DOHH2 (cell line): ENCODE results near the gene TSPAN8.

ENCODE experiments used
- H3F3A ChIP-seq: fragments of 200-600 bp; sonication (generic), shearing (Covaris generic); 2 replicates; pipeline ENCODE4 v1.6.0; 2016; ENCODE audit warnings: antibody characterized with exemption, mild to moderate bottlenecking; ENCODE audit not compliant: control insufficient read depth, insufficient read depth
- H3K27ac ChIP-seq: fragments of 200-600 bp; sonication (generic); 2 replicates; pipeline ENCODE4 v1.5.1; 2014; ENCODE audit warnings: low read depth, mild to moderate bottlenecking, low read length, moderate library complexity
- H3K27me3 ChIP-seq: fragments of 200-600 bp; sonication (generic); 2 replicates; pipeline ENCODE4 v1.6.1; 2014; ENCODE audit warnings: mild to moderate bottlenecking, low read length, mixed read lengths; ENCODE audit not compliant: control insufficient read depth
- H3K36me3 ChIP-seq: fragments of 200-600 bp; sonication (generic); 2 replicates; pipeline ENCODE4 v1.6.1; 2014; ENCODE audit warnings: mild to moderate bottlenecking, low read length, moderate library complexity, mixed read lengths; ENCODE audit not compliant: control insufficient read depth
- H3K4me1 ChIP-seq: fragments of 200-600 bp; sonication (generic); 2 replicates; pipeline ENCODE4 v1.6.1; 2014; ENCODE audit warnings: mild to moderate bottlenecking, low read length, mixed read lengths; ENCODE audit not compliant: control insufficient read depth
- H3K4me2 ChIP-seq: fragments of 200-600 bp; sonication (generic); 2 replicates; pipeline ENCODE4 v1.6.0; 2014; ENCODE audit warnings: mild to moderate bottlenecking, low read length, moderate library complexity
- H3K4me3 ChIP-seq: fragments of 200-600 bp; sonication (generic); 2 replicates; pipeline ENCODE4 v1.5.1; 2014; ENCODE audit warnings: mild to moderate bottlenecking, low read length, mixed read lengths
- H3K79me2 ChIP-seq: fragments of 200-600 bp; sonication (generic); 2 replicates; pipeline ENCODE4 v1.6.1; 2014; ENCODE audit warnings: mild to moderate bottlenecking, low read length, mixed read lengths; ENCODE audit not compliant: control insufficient read depth
- H3K9me2 ChIP-seq: fragments of 200-600 bp; sonication (generic); replicated peaks from 2 replicates; pipeline ENCODE4 v1.6.1; 2014; ENCODE audit warnings: mild to moderate bottlenecking, low read length, mixed read lengths; ENCODE audit not compliant: control insufficient read depth
- H3K9me3 ChIP-seq: fragments of 200-600 bp; sonication (generic); 2 replicates; pipeline ENCODE4 v1.6.1; 2014; ENCODE audit warnings: antibody characterized with exemption, low read length, mixed read lengths; ENCODE audit not compliant: control insufficient read depth, insufficient read depth
- H4K20me1 ChIP-seq: fragments of 200-600 bp; sonication (generic); 2 replicates; pipeline ENCODE4 v1.6.0; 2014; ENCODE audit warnings: low read depth, mild to moderate bottlenecking, antibody characterized with exemption, low read length, moderate library complexity; ENCODE audit not compliant: control insufficient read depth, insufficient read depth
- EZH2phosphoT487 ChIP-seq: fragments of 200-600 bp; sonication (generic); IDR thresholded peaks from 2 replicates; pipeline ENCODE4 v1.6.1; 2017; ENCODE audit warnings: borderline replicate concordance, mild to moderate bottlenecking, antibody characterized with exemption, low read length, moderate library complexity, mixed read lengths
- TF ChIP-seq, protein P1 (sequence below): fragments of 200-600 bp; sonication (generic); IDR thresholded peaks from one replicate; pipeline ENCODE4 v1.5.1; 2014; ENCODE audit warnings: antibody characterized with exemption, mild to moderate bottlenecking, low read depth, low read length; ENCODE audit not compliant: poor library complexity, severe bottlenecking

Gene TSPAN8

DNA sequence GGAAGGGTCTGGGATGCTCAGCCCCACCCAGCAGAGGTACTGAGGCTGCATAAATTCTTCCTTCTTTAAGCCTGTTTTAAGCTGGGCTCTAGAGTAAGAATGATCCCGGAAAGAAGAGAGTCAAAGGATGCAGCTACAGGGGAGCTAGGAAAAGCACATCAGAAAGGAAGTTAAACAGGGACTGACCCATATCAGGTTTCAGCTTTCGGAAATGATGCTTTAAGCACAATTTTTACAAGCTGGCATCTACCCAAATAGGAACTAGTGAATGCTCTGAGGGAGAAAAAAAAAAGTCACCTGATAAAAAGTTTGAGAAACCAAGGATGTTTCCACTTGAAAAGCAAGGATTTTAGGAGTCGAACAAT lies 22.0 kb downstream of the TSPAN8 start:
- Histone ChIP-seq H4K20me1 (no peaks in the 10 kb centered on the region), H3K36me3 (no peaks in the 10 kb centered on the region), H3K4me1 (no peaks in the 10 kb centered on the region), H3F3A (no peaks in the 10 kb centered on the region), H3K79me2 (no peaks in the 10 kb centered on the region), H3K9me2 (no peaks in the 10 kb centered on the region), H3K9me3 (no peaks in the 10 kb centered on the region), H3K27me3 (peaks cover 4% of the 10 kb centered on the region; the same call in 1 of the 2 replicates), H3K4me3 (no peak overlapping the region), H3K4me2 (no peak overlapping the region), H3K27ac (no peak overlapping the region)
- TF ChIP-seq, protein P1, sequence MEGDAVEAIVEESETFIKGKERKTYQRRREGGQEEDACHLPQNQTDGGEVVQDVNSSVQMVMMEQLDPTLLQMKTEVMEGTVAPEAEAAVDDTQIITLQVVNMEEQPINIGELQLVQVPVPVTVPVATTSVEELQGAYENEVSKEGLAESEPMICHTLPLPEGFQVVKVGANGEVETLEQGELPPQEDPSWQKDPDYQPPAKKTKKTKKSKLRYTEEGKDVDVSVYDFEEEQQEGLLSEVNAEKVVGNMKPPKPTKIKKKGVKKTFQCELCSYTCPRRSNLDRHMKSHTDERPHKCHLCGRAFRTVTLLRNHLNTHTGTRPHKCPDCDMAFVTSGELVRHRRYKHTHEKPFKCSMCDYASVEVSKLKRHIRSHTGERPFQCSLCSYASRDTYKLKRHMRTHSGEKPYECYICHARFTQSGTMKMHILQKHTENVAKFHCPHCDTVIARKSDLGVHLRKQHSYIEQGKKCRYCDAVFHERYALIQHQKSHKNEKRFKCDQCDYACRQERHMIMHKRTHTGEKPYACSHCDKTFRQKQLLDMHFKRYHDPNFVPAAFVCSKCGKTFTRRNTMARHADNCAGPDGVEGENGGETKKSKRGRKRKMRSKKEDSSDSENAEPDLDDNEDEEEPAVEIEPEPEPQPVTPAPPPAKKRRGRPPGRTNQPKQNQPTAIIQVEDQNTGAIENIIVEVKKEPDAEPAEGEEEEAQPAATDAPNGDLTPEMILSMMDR: no peak
- no peak for TF ChIP-seq EZH2phosphoT487

DNA sequence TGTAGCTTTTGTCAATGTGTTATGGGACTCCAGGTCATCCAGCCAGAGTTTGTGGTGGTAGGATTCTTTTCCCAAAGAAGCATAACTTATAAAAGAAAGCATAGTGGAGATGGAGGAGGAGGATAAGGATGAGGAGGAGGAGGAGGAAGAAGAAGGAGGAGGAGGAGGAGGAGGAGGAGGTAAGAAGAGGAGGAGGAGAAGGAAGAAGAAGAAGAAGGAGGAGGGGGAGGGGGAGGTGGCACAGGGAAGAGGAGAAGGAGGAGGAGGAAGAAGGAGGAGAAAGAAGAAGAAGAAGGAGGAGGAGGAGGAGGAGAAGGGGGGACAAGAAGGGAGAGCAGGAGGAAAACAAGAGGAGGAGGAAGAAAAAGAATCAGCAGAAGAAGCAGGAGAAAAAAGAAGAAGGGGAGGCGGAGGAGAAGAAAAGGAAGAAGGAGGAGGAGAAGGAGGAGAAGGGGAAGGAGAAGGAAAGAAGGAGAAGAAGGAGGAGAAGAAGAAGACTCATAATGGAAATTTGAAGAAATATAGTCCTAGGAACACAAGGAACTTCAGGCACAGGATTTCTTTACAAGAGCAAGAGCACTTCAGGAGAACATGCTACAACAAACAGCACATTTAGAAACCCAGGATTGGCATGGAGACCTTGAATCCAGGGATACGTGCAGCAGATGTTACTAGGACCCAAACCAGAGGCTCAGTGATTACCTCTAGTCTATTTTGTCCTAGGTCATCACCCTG lies 22.6 kb downstream of the TSPAN8 start:
- no peaks in the 10 kb centered on the region for H3K79me2 ChIP-seq
- H3K27me3 ChIP-seq: peaks cover 4% of the 10 kb centered on the region; the same call in 1 of the 2 replicates
- H3F3A ChIP-seq: no peaks in the 10 kb centered on the region
- no peaks in the 10 kb centered on the region for H4K20me1 ChIP-seq
- H3K36me3 ChIP-seq: no peaks in the 10 kb centered on the region
- no peak overlapping the region for H3K4me2 ChIP-seq
- no peaks in the 10 kb centered on the region for H3K4me1 ChIP-seq
- H3K4me3 ChIP-seq: no peak overlapping the region
- no peaks in the 10 kb centered on the region for H3K9me2 ChIP-seq
- no peak overlapping the region for H3K27ac ChIP-seq
- TF ChIP-seq EZH2phosphoT487: no peak
- TF ChIP-seq, protein P1: no peak
- no peaks in the 10 kb centered on the region for H3K9me3 ChIP-seq

DNA sequence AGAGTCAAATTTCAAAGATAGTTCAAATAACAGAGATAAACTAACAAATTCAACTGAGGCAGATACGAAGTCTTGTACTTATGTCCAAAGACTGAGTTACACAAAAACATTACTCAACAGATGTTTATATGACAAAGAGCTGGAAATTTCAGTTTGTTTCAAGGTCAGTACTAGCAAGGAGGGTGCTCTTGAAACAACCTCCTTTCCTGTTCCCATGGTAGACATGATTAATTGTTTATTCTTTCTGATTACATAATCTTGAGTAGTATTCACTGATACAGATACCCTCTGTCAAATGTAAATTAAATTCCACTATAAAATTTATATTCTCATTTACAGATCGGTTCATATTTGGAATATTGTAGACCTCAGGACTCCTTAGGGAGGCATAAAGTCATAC lies 23.4 kb downstream of the TSPAN8 start:
- Histone ChIP-seq H3K4me2 (no peak overlapping the region), H3K4me3 (no peak overlapping the region), H3K9me3 (no peaks in the 10 kb centered on the region), H3K9me2 (no peaks in the 10 kb centered on the region), H3K79me2 (no peaks in the 10 kb centered on the region), H3K36me3 (no peaks in the 10 kb centered on the region), H4K20me1 (no peaks in the 10 kb centered on the region), H3K4me1 (no peaks in the 10 kb centered on the region), H3F3A (no peaks in the 10 kb centered on the region), H3K27ac (no peak overlapping the region), H3K27me3 (peaks cover 4% of the 10 kb centered on the region; the same call in 1 of the 2 replicates)
- TF ChIP-seq, protein P1: no peak
- TF ChIP-seq EZH2phosphoT487: no peak
